ENCODE results near the gene CFAP100.
A peak's percentile ranks its signal among the peaks of the same experiment; 100 is the strongest.

Gene CFAP100

DNA sequence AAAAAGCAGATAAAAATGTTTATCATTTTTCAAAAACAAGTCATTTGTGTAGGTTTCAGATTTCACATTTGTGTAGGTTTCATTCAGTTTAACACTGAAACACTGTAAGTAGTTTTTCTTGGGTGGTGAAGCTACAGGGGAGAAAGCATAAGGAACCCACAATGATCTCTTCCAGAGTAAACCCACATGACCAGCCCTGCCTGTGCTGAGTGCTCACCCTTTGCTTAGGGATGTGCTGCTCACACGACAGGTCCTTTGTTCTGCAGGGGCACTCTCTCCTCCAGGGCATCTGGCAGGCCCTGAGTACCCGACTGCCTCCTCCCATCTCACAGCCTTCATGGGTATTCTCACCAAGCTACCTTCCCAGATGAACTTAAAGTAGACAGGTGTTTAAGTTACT is 52.1 kb downstream of the CFAP100 start:
- DNase-seq = no peak

DNA sequence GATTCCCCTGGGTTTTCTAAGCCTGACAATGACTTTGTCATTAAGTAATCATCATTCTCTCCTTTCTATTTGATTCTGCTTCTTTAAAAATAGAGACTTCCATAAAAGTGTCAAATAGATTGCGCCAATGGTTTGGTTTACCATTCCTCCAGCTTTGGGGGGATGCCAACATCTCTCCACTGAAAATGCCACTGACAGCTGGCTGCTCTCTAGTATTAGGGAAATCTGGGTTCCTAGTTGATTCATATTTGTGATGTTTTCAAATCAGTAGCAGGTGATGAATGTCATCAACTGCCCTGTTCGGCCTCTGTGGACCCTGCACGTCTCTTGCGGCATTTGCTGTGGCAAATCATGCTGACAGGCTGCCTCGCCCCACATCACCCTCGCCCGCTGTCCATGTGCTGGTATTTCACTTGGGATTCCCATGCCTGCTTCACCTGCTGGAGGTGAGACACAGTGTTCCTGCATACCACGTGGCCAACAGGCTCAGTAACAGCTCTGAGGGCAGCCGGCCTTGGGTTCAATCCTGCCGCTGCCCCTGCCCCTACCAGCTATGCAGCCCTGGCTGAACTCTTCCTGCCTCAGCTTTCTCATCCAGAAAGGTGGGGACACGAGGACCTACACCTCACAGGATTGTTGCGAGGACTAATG is 52.9 kb downstream of the CFAP100 start:
- DNase-seq = no peak

DNA sequence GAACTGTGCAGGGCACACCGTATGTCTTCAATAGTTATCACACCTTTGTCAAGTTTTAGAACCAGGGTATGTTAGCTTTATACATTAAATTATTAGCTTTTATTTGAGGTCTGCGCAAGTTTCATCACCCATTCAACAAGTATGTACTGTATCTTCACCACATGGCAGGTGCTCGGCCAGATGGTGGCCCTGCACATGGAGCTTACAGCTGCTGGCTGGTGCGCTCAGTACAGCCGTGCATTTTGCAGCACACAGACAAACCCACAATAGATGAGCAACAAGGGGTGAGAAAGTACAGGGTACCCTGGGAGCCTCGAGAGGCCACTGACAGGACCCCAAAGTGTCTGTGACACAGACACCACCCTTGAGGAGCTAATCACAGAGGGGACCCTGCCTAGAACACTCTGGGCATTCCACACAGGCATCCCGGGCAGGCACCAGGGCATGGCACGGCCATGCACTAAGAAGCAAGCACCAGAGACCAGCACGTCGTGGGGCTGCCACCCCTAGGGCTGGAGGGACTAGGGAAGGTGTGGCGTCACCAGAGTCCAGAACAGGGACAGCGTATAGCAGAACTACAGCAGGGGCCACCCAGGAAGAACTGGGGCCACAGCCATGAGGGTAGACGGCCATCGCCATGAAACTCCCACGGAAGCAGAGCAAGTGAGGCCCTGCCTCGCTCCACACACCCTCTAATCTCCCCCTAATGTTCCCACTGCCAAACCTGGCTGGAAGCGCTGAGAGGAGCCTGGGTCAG is 53.6 kb downstream of the CFAP100 start:
- DNase-seq = peak; percentile 22

DNA sequence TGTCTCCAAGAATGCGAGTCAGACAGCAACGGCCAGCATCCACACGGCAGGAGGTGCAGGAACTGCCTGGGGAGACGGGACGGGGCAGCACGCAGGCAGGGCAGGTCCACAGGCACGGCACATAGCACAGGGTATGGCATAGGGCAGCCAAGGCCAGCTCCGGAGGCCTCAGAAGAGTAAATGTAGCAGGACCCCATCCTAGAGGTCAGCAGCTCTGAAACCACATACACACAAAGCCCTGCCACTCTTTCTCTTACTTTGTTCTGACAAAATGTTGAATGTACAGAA is 54.1 kb downstream of the CFAP100 start:
- no peak for DNase-seq

DNA sequence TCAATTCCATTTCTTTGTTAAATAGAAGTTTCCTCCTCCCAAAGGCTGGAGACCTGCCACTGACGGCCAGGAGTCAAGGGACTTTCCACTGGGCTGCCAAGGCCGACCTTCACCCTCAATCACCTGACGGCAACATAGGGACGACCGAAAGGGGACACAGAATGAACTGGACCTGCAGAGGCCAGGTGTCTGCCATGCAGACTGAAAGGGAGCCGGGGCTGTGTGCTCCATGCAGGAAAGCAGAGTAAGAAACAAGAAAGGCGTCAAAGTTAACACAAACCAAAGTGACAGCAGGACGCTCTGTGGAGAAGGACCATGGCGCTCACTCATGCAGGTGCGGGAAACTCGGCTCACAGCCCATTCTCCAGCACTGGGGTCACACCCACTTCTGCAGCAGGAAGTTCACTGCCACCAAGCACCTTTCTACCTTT is 54.9 kb downstream of the CFAP100 start:
- no peak for DNase-seq

DNA sequence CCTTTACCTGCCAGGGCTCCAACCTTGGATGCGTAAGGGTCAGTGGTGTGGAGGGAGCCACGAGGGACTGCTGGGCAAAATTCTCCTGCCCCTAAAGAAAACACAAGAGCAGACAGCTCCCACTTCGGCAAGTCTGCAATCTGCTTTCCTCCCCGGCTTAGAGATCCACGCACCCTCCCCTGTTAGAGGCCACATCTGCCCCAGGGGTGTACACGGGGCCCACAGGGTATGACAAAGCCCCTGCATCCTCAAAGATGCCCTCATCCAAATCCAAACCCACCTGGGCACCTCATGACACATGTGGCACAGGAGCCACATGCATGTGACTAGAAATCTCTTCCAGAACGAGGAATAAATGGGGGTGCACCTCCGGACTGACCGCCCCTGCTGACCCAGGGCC is 55.5 kb downstream of the CFAP100 start:
- DNase-seq = no peak

DNA sequence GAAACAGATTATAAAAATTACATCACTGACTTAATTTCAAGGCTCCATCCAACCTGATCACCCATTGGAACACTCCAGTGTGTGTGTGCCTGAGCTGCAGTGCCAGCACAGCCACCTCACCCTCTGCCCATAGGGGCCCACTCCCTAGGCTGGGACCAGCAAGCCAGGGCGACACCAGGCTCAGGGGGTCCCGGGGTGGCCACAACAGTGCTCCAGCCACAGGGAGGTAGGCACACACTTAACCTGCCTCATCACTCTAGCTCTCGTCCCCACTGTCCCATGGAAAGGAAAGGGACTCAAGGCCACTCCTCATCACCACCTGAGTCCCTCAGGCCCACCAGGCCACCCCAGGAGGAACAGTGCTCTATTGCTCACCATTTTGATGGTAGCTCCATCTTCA is 56.0 kb downstream of the CFAP100 start:
- no peak for DNase-seq

DNA sequence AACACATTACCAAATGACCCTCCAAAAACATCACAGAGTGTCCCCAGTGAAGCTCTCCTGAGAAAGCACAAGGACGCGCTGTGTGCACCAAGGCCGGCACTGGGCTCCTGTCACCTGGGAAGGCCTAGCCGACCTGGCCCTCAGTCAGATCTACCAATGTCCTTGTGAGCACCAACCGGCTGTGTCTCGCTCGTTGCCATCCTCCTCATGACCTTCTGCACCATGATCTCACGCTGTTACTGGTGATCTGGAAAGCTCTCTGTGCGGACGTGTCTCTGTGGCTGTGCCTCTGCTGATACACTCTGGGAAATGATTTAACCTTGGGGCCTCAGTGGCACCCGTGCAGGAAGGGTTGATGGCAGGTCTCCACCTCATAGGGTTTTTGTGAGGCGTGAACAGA is 56.8 kb downstream of the CFAP100 start:
- DNase-seq = no peak

DNA sequence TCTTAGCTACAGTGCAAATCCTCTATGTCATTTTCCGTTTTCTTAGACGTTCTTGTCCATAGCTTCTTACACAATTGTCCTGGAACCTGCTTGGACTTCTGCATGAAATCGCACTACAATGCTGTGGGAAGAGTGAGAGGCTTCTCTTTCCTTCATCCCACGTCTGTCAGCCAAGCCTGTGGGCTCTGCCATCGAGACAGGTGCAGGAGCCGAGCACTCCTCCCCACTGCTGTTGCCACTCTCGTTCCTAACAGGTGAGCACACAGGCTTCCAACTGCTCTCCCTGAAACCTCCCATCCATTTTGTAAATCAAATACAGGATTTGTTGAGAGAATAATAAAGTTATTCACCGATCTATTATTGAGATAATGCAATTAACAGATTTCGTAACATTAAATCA is 57.5 kb downstream of the CFAP100 start:
- DNase-seq = no peak

DNA sequence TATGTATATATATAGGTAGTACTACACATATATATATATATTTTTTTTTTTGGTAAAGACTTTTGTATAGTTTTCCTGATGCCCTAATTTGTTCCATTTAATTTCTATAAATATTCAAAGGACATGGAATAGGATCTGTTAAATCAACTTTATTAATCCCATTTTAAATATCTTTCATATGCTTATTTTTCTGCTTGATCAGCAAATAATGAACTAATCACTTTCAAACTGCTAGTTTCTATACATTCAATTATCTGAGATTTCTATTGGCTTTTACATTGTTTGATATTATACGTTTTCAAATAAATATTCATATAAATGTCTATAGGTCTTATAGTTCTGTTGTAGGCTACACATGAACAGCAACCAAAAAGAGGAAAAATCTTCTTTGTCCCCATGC is 59.3 kb downstream of the CFAP100 start:
- DNase-seq = no peak

DNA sequence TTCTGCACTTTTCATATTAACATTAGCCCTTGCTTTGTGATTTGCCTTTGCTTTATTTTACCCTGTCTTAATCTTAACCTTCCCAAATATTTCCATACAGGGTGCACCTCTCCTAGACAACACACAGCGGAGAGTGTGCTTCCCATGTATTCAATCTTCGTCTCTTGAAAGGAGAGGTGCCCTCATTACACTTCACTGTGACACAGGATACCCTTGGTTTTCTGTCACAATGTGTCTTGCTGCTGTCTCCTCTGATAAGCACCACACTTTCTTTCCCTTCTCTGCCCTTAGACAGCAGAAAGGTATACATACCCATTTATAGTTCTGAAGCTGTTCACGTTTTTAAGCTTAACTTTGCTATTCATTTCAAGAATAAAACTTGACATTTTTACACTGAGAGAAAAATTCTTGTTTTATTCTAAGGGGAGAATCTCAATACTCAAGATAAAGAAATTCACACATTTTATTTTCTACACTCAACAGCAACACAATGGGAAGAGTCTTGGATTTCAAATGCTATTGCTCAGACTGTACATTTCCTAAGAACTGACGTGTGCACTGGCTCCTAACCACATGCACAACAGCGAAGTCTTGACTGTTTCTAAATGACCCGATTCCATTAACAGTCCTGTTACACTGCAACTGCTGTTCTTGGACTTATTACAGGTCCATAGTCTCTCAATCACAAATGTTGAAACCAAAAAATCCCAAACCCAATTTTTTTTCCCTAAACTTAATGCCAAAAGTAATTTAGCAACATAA is 59.9 kb downstream of the CFAP100 start:
- DNase-seq = no peak

DNA sequence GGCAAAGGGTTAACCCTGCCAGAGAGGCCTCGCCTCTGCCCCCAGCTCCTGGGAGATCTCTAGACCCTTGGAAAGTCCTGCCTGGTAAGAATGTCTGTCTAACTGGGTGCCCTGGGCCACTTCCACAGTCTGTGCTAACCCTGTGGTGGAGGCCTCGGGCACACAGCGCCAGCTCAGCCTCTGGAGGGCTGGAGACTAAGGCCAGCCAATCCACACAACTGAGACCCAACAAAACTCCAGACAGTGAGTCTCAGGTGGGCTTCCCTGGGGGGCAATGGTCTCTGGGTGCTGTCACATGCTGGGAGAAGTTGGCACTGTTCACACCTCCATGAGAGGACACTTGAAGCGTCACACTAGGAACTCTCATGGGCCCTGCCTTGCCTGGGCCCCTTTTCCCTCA is 61.5 kb downstream of the CFAP100 start:
- no peak for DNase-seq

DNA sequence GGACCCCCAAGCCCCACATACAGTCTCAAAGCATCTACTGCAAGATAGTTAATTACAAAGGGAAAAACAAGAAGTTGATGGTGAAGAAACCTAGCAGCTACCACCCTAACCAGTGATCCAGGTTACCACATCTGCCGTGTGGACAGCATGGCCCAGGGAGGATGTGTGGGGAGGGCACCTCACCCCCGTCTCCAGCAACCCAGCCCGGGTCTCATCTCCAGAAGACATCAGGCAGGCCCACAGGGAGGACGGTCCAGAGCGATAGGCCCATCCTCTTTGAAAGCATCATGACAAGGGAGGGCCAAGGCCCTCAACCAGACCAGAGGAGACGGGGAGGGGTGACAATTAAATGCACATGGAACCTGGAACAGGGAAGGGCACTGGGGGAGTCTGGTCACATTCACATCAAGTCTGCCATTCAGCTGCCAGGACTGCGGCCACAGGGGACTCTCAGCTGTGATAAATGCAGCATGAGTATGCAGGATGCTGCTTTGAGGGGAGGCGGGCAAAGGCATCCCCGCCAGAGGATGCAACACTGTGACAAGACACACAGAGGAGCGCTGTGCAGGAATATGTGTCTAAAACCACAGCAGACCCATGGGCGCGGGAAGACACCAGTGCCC is 62.2 kb downstream of the CFAP100 start:
- DNase-seq = no peak

DNA sequence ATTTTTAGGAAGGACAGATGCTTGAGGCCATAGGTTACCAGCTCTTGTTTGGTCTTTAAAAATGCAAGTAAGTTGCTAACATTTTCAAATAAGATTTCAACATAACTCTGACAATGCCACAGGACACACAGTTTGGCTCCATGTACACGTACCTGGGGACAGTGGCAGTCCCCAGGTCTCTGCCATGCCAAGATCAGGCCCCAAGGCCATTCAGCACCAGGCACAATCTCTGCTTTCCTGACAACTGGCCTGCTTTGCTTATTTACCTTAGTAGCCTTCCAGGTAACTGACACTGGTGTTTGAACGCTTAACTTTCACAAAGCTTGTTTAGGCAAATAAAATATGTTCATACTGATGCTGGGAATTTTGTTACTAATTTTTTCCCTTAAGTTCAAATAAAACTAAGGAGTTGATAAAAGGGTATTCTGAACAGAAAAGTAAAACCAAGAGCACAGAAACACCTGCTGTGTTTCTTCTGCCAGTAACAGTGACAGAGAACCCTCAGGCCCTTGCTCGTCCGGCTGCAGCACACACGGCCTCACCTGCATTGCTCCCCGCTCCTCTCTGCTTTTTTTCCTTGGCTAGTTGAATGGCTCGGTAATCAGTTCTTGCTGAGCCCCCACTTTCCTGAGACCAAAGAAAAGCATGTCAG is 64.5 kb downstream of the CFAP100 start:
- DNase-seq = no peak

DNA sequence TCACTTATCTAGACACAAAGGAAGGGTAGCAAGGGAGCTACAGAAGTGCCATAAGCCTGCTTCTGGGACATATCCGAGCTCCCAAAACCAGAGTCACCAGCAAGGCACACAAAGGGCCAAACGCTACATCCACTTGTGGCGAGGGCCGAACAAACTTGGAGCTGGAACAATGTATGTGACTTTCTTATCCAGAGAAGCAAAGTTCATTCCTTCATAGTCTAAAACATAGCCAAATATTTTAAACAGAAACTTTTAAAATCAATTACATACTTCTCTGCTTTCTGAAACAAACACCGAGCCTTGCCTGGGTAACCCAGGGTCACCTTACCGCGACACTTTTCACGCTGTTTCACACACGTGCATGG is 65.0 kb downstream of the CFAP100 start:
- DNase-seq = no peak

DNA sequence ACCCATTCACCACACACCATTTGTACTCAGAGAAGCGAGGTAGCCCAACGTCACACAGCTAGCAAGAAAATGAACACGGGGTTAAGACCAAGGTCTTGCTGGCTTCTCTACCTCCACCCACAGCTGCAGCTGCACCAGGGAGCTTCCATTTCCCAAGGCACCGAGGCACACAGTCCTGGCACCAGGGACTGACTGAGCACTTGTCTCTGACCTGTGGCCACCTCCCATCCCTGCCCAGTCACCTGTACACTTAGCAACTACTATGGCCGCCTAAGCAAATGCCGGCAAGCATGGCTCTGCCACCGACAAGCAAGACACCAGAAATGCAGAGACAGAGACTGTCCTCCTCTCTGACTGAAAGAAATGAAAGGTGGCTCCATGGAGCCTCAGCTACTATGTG is 65.7 kb downstream of the CFAP100 start:
- DNase-seq = no peak

DNA sequence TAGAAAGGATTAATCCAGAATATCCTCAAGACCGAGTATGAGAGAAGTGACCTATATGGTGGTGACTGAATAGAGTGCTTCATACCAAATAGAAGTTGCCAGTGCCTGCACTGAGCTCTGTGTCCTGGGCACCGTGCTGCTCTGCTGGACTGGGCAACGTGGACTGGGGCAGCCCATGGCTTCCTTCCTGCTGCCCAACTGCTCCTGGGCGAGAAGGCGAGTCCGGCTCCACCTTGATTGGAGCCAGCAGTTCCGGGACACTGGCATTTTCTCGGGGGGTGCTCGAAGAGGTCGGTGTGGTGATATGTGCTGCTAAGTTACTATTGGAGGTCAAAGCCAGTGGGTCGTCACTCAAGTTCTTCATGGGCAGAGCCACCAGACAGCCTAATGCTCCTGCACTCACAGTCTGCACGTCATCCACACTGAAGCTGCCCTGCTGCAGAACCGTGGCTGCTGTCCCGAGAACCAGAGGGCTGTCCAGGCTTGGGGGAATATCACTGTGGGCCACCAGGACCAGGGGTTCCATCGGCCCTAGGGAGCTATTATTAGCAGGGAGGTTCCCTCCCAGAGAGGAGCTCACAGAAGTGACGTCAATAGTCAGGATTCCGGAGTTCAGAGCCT is 66.9 kb downstream of the CFAP100 start:
- DNase-seq = no peak

DNA sequence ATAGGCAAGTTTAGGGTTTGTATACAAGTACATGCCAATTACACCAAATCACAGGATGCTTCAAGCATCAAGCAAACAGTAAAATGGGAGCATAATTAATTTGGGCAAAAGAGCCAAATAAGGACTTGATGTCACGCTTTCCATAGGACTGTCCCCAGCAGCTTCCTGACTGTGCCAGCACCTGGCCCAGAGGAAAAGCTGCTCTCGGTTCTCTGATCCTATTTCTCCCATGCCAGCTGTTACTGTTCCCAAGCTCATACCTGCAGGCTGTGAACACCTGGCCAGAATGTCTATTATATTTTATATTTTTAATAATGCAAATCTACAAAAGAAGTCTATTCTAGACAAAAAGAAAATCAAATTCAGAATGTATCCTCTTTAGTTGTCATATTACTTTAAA is 68.8 kb downstream of the CFAP100 start:
- peak; percentile 29 for DNase-seq

DNA sequence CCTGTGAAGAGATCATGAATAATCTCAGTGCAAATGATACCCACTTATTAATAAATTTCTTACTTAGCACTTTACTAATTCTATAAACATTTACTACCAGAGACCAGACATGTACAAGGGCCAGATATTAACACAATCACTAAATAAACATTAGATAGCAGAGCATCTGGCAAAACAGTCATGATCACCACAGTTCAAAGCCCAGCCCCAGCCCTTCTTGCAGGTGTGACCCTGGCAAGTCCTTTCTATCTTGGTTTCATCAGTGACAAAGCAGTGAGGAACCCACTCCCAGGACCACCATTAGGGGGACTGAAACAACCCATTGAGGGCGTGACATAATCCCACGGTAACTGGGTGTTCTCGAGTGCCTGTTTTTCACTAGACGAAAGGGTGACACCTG is 69.4 kb downstream of the CFAP100 start:
- no peak for DNase-seq

DNA sequence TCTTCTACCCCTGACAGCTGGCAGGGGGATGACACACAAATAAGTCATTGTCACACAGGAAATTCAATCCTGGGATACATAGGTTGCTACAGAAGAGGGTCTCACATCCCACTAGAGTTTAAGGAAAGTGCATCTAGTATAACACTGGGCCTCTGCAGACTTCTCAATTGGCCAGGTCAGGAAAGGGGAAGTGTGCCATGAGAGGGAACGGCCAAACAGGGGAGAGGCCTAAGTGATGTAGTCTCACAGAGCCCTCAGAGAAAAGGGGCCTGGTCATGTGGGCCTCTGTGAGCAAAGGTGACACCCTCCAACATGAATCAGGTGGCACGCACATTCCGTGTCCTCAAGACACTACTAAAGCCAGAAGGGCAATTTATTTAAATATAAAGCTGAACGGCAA is 69.8 kb downstream of the CFAP100 start:
- peak; percentile 94 for DNase-seq

DNA sequence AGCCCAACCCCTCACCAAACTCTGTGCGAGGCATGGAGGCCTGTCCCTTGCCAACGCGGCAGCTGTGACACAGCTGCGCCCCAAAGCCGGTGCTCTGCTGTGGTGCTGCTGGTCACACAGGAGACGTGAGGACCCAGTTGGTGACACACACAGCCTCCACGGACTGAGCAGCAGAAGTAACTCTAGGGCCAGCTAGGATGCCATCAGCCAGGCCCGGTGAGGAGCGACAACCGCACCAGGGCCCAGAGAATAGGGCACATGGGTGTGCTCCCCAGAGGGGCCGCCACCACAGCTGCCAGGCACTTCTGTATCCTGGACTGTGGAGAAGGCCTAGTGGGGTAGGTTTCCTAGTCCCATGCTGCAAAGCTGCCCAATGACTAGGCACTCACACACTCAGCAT is 70.3 kb downstream of the CFAP100 start:
- DNase-seq = no peak

DNA sequence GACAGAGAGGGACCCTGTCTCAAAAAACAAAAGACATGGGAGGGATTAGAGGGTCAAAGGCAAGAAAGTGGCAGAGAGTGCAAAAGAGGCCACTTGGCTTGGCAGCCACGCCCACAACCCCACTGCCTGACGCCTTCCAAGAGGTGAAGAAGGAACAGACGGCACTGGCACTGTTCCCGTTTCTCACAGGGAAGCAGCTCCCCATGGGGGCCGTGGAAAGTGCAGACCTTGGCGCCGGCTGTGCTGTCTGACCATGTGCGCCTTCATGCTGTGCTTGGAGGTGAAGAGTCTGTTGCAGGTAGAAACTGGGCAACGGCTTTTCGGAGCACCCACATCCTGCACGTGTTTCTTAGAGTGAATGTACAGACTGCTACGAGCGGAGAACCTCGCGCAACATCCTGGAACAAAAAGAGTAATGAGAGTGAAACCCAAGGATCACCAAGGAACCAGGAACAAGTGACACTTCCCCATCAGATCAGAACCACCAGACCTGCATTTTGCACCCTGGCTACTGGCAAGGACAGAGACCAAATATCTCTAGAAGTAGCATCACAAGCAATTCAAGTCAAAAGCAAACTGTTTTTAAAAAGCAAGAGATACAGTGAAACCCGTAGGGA is 71.3 kb downstream of the CFAP100 start:
- peak; percentile 81 for DNase-seq

All from NCI-H524 treated with DMSO at 0.1 percent for 48 hours (cell line).